ENCODE measurements around the gene CHKB.

Gene CHKB

GRCh38 chr22:50569896-50570535 lies 12.6 kb downstream of the CHKB start:
- Histone ChIP-seq H3K4me1 (ENCODE audit: control insufficient read depth, insufficient read depth, low read length) (no peaks in the 10 kb centered on the region), H3K9me3 (ENCODE audit: control insufficient read depth, insufficient read depth, low read depth, low read length) (no peaks in the 10 kb centered on the region), H3K4me3 (ENCODE audit: low read depth, low read length) (no peak overlapping the region), H3K36me3 (ENCODE audit: control insufficient read depth in 2 of 2, insufficient read depth in 1 of 2, low read length in 2 of 2) (peaks cover 43 to 74% of the 10 kb centered on the region in 2 experiments), H3K27ac (ENCODE audit: extremely low read depth, low read depth, low read length) (no peak overlapping the region)
- ChIA-PET POLR2A (interaction anchor here (1.0 to 1.8 kb wide), 3 partner anchors 11 to 45 kb away, joined by 3 to 8 read pairs (median 4); partner anchors contain the start of gene SCO2), CTCF (interaction anchor here (0.9 to 1.4 kb wide), 2 partner anchors 51 to 55 kb away, joined by 3 to 4 read pairs; no protein-coding TSS in a partner anchor)
- TF ChIP-seq ZBTB20 (tag by site-specific recombination; IDR thresholded peaks at IDR 0.05) (no peak), ZNF585B (tag by site-specific recombination; IDR thresholded peaks at IDR 0.05) (no peak), ZNF16 (tag by site-specific recombination; IDR thresholded peaks at IDR 0.05; ENCODE audit: low read depth) (no peak), ZNF660 (tag by site-specific recombination; IDR thresholded peaks at IDR 0.05) (no peak), GFI1B (tag by site-specific recombination; IDR thresholded peaks at IDR 0.05) (no peak), ZNF654 (tag by site-specific recombination; IDR thresholded peaks at IDR 0.05; ENCODE audit: low read depth) (no peak), ZNF239 (tag by site-specific recombination; IDR thresholded peaks at IDR 0.05) (no peak), KLF1 (tag by site-specific recombination; IDR thresholded peaks at IDR 0.05) (no peak), ZFP41 (tag by site-specific recombination; IDR thresholded peaks at IDR 0.05; ENCODE audit: borderline replicate concordance) (no peak), ZXDB (tag by site-specific recombination; IDR thresholded peaks at IDR 0.05) (no peak), ZNF600 (tag by site-specific recombination; IDR thresholded peaks at IDR 0.05) (no peak), ZNF184 (tag by site-specific recombination; IDR thresholded peaks at IDR 0.05) (no peak)

GRCh38 chr22:50569041-50569459 lies 13.6 kb downstream of the CHKB start:
- Histone ChIP-seq H3K27ac (ENCODE audit: extremely low read depth, low read depth, low read length) (no peak overlapping the region), H3K9me3 (ENCODE audit: control insufficient read depth, insufficient read depth, low read depth, low read length) (no peaks in the 10 kb centered on the region), H3K4me1 (ENCODE audit: control insufficient read depth, insufficient read depth, low read length) (no peaks in the 10 kb centered on the region), H3K4me3 (ENCODE audit: low read depth, low read length) (no peak overlapping the region), H3K36me3 (ENCODE audit: control insufficient read depth in 2 of 2, insufficient read depth in 1 of 2, low read length in 2 of 2) (peaks cover 34 to 67% of the 10 kb centered on the region in 2 experiments)
- CTCF ChIA-PET = interaction anchor here (0.6 to 0.9 kb wide), 3 partner anchors 10 to 787 kb away, joined by 3 to 5 read pairs (median 3); no protein-coding TSS in a partner anchor
- POLR2A ChIA-PET = interaction anchor here (1.8 kb wide), 1 partner anchor 44 kb away, joined by 8 read pairs; the partner anchor contains the start of gene SCO2
- TF ChIP-seq ZNF560 (tag by site-specific recombination; IDR thresholded peaks at IDR 0.05; ENCODE audit: borderline replicate concordance) (no peak), ZNF10 (tag by site-specific recombination; IDR thresholded peaks at IDR 0.05) (no peak), ZNF629 (tag by site-specific recombination; IDR thresholded peaks at IDR 0.05) (no peak), BCL11B (tag by site-specific recombination; IDR thresholded peaks at IDR 0.05; ENCODE audit: low read depth) (no peak), ZNF26 (tag by site-specific recombination; IDR thresholded peaks at IDR 0.05) (no peak), GLI4 (tag by site-specific recombination; IDR thresholded peaks at IDR 0.05) (no peak), ZNF670 (tag by site-specific recombination; IDR thresholded peaks at IDR 0.05; ENCODE audit: low read depth) (no peak), ATF2 (tag by site-specific recombination; IDR thresholded peaks at IDR 0.05; ENCODE audit: low read depth) (no peak), ZNF274 (IDR thresholded peaks at IDR 0.05; ENCODE audit: low read length) (no peak), ZNF274 (tag by site-specific recombination; IDR thresholded peaks at IDR 0.05; ENCODE audit: borderline replicate concordance) (no peak), ZSCAN30 (tag by site-specific recombination; IDR thresholded peaks at IDR 0.05) (no peak), AEBP2 (tag by site-specific recombination; IDR thresholded peaks at IDR 0.05; ENCODE audit: borderline replicate concordance) (no peak), ZNF555 (tag by site-specific recombination; conservative IDR thresholded peaks at IDR 0.05) (no peak), ZNF558 (tag by site-specific recombination; IDR thresholded peaks at IDR 0.05) (no peak)
- TF ChIP-seq, protein P1, sequence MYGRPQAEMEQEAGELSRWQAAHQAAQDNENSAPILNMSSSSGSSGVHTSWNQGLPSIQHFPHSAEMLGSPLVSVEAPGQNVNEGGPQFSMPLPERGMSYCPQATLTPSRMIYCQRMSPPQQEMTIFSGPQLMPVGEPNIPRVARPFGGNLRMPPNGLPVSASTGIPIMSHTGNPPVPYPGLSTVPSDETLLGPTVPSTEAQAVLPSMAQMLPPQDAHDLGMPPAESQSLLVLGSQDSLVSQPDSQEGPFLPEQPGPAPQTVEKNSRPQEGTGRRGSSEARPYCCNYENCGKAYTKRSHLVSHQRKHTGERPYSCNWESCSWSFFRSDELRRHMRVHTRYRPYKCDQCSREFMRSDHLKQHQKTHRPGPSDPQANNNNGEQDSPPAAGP (tag by site-specific recombination; IDR thresholded peaks at IDR 0.05) = no peak
- TF ChIP-seq, protein P2, sequence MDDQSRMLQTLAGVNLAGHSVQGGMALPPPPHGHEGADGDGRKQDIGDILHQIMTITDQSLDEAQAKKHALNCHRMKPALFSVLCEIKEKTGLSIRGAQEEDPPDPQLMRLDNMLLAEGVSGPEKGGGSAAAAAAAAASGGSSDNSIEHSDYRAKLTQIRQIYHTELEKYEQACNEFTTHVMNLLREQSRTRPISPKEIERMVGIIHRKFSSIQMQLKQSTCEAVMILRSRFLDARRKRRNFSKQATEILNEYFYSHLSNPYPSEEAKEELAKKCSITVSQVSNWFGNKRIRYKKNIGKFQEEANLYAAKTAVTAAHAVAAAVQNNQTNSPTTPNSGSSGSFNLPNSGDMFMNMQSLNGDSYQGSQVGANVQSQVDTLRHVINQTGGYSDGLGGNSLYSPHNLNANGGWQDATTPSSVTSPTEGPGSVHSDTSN (CRISPR knock-in tag; IDR thresholded peaks at IDR 0.05) = no peak
- TF ChIP-seq, protein P3, sequence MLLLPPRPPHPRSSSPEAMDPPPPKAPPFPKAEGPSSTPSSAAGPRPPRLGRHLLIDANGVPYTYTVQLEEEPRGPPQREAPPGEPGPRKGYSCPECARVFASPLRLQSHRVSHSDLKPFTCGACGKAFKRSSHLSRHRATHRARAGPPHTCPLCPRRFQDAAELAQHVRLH (tag by site-specific recombination; IDR thresholded peaks at IDR 0.05) = no peak
